Fibroblast of skin of scalp (primary cell): ENCODE results near the gene SCN1A.
"Not testable (repeated sequence)": the region's sequence is repeated elsewhere in the genome, so short reads cannot be mapped to it uniquely, and the experiment has no call there.

Experiments used
- DNase-seq: peaks from one replicate; pipeline ENCODE4 v3.0.0-alpha.2; 2013

The SCN1A gene

DNA sequence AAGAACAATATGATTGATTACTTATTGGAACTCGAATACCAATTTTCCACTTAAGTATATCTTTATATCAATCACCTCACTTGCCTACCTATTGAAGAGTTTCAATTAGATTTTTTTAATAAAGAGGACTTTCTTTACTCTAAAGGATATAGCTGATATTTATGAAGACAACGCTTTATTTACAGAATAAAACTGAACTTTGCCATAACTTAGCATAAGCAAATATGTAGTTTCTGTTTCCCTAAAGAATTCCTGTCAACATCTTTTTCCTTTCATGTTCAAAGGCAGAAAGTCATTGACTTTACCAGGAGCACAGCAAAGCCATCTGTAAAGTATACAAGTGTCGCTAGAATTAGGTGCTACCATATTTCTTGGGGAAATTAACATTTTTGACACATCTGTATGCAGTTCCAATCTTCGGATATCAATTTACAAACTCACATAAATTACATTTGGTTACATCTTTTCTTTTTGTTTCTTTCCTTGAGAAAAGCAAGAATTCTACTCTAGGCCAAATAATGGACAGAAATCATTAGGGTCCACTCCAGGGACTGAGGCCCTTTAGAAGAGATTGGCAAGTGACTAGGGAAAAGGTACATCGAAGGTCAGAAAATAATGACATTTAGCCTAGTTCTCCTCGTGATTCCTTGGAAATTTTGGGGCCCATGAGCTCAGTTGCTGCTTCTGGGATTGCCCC lies 7.5 kb upstream of the SCN1A start:
- DNase-seq = no peak

DNA sequence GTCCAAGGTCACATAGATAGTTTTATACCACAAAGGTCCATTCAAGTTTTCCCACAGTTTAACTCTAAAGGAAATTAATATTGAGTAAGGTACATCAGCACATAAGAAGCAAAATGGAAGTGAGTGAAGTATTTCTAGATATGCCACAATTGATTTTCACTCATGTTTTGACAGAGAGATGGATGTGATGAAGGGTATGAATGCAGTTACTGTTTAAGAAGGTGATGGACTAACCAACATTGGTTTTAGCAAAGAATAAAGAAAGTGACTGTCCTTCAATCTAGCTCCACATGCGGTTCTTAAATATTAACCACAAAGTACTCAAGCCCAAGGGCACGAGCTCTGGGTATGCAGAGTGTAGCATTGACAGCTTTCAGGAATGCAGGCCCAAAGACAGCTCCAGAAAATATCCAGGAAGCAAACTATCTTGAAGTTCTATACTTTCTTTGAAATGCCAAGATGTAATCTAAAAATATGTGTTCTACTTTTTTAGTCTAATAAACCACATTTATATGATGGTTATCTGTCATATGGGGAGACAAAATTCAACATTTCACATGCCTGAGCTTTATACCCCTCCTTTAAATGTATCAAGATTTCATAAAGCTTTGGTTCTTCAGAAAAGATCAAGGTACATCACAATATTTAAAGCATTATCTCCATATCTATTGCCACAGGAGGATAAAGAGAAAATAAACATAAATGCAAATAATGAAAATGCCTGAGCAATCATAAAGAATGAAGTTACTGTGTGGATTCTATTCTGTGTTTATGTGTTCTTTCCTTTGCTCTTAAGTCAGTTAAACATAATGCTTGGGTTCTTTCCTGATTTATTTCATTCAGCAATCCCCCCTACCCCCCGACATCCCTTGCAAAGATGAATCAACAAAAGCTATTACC lies 6.7 kb upstream of the SCN1A start:
- DNase-seq = no peak

DNA sequence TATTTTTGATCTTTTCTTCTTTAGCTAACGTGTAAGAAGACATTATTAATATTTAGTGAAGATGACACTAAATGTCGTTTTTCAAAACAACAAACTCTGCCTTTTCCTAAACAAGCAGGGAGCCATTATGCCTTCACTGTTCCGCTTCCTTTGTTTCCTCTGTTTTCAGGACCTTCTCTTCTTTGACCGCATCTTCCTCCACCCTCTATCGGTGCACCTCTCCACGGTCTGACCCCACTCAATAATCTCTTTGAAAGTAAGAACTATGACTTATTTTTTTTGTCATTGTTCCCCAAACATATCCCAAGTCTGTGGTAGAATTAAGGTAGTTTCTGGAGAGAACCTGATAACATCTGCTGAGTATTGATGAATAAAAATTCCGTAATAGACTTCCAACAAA lies 5.8 kb upstream of the SCN1A start:
- no peak for DNase-seq

DNA sequence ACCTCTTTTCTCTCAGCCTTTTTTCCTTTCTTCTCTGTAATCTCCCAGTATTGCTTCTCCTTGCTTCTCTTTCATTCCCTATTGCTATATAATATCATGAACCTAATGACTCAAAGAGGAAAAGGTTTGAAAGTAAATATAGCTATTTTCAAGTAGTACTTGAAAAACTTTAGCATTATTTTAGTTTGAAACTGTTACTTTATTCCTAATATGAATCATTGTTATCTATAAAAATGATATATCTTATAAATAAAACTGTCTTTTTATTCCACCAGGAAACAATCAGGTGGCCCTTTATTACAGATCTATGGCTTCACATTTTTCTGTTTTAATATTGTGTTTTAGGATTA lies 311 bp upstream of the SCN1A start:
- no peak for DNase-seq

DNA sequence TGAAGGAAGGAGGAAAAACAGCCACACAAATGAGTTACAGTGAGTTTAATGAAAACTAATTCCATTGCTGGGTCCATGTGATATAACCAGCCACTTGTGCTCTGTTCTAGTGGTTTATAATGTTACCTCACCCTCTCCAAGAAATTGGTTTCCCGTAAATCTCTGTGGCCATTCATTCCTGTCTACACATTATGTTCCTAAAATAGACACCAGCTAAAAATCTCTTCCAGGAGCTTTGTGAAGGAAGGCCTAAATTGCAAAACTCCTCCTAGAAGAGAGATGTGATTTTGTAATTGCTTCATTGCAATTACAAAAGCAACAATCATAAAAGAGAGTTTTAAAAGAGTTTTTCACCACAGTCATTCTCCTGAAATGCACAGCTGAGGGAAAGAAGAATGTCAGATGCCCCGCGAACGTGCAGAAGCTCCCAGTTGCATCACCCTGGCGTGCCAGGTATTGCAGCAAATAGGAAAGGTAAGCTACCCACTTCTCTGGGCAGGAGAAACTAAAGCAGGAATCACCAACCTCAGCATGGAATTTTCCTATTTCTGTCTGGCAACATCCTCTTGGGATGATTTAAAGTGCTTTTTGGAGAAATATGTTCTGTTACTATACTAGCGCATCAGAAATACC lies 1.7 kb downstream of the SCN1A start:
- DNase-seq = no peak

DNA sequence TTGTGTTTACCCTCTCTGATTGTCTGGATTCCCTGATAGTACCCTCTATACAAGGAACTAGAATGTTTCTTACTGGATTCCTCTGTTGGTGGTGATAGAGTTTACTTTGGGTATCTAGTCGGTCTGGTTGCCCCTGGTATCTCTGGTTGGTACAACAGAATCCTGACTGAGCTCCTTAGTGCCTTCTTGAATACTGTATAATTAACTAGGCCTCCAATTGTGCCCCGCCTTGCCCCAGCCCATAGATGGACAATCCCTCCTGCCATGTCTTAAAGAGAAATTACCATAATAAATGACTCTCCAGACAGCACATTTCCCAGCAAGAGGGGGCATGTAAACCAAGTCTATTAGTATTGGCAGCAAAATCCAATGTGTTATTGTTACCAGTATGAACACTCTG lies 2.3 kb downstream of the SCN1A start:
- DNase-seq = no peak

DNA sequence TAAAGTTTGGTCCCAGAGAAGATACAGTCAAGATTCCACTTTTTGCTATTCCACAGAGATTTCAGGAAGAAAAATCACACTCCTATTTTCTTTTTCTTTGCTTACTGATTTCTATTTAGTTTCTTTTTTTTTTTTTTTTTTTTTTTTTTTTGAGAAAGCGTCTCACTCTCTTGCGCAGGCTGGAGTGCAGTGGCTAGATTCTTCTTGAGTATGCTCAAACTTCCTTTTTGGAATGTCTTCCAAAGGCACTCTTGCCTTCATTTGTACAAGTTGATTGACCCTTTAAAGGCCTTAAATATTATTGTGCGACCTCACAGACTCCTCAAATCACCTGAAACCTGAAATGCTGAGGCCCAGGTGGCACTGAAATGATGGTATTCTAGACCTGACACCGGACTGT lies 9.6 kb downstream of the SCN1A start:
- no peak for DNase-seq

DNA sequence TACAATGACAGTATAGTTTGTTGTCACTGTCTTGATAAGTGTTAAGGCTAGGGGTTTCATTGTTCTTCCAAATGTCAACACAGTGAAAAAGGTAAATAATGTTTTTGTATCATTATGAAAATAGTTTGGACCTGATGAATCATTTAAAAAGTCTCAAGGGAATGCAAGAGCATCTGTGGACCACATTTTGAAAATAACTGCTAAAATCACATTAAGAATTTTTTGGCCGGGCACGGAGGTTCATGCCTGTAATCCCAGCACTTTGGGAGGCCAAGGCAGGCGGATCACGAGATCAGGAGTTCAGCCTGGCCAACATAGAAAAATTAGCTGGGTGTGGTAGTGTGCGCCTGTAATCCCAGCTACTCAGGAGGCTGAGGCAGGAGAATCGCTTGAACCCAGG lies 10.3 kb downstream of the SCN1A start:
- DNase-seq = no peak

DNA sequence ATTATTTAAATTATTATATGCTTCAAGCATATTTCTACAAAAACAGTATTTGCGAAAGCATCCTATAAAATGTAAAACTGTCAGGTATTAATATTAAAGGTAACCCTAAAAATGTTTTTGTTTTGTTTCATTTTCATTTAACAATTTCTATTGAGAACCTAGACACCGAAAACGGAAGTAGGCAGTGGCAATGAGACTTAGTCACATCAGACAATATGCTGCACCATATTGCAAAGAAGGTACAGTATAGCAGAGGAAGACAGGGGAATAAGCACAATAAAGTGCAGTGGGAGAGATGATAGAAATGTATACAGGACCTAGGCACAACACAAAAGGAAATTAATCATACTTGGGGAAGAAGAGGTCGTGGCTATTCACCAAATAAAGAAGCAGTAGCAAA lies 12.2 kb downstream of the SCN1A start:
- DNase-seq = no peak

DNA sequence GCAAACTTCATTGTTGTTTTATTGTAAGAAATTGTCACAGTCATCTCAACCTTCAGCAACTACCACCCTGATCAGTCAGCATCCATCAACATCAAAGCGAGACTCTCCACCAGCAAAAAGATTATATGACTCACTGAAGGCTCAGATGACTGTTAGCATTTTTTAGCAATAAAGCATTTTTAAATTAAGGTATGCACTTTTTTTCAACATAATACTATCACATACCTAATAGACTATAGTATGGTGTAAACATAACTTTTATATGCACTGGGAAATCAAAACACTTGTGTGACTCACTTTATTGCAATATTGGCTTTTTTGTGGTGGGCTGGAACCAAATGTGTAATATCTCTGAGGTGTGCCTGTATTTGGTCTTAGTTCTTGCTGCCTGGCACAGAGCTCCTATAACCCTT lies 15.6 kb downstream of the SCN1A start:
- DNase-seq = no peak

DNA sequence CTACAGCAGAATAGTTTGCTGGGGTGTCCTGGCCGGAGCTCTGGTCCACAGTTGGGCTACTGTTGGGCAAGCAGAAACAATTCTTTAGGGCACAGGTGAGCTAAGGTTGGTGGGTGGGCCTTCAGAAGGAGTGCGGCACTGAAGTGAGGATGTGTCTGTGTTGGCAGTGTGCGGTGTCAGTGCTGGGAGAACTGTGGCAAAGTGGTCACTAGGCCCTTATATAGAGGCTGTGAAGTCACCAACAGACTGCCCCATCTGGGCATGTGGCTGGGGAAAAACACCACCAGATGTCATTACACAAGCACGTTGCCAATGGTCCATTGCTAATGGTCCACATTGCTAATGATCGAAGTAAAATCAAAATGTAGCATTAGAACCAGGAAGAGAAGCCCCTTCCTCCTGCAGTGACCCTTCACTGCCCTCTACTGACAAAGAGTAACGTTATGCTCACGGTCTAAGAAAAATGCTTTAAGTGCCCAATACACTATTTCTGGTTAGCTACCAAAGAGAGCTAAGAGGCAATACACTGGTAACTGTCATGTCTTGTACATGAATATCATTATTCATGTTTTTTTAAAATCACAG lies 21.3 kb downstream of the SCN1A start:
- DNase-seq = no peak

DNA sequence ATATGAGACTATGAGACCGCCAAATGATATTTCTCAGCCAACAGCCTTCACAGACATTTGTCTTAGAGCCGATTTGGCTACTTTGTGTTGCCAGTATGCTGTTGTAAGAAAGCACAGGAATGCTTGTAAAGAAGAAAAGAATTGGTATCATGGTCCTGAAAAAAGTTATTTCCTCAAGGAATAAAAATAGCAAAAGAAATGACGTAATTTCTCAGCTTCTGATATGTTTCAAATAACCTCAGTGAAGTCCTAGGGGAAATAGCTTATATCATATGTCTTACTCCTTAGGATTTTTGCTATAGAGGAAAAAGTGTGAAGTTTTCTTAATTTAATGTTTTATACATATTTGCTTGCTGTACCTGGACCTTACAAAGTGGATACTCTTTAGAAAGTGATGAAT lies 23.0 kb downstream of the SCN1A start:
- DNase-seq = no peak

DNA sequence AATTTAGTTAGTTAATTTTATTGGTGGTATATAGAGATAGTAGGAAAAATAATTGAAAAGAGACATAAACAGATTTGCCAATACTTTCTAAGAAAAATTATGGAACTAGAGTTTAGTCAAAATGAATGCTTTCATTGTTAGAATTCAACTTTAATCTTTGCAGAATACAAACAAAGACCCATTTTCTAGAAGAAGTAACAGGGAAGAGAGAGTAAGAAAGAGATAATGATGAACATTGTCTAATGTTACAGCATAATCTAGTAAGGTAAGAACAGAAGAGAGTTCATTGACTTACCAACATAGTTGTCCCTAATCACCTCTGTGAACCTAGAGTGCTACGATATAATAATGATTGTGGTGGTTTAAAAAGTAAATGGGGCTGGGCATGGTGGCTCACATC lies 23.7 kb downstream of the SCN1A start:
- DNase-seq = no peak

DNA sequence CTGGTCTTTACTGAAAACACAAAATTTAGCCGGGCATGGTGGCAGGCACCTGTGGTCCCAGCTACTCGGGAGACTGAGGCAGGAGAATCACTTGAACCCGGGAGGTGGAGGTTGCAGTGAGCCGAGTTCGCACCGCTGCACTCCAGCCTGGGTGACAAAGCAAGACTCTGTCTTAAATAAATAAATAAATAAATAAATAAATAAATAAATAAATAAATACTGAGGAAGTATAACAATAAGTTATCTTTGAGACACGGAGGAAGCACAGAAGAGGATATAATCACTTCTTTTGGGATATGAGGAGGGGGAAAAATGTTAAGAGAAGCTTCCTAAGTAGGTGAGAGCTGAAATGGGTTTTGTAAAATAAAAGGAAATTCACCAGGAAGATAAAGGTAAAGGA lies 24.5 kb downstream of the SCN1A start:
- DNase-seq = not testable (repeated sequence)

DNA sequence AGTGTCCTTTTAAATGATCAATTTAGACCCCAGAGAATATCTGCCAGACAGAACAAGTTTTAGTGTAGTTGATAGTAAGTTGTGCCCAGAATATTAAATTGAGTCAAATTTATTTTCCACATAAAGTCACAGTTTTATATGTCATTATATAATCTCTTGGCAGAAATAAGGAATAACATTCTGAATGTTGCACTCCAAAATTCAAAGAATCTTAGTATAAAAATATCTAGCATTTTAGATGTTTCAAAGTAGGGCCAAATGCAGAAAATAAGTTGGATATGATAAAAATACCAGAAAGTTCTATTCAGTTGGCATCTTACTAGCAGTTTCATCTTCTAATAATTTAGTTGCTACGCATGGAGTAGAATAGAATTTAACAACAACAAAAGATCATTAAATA lies 33.5 kb downstream of the SCN1A start:
- no peak for DNase-seq

DNA sequence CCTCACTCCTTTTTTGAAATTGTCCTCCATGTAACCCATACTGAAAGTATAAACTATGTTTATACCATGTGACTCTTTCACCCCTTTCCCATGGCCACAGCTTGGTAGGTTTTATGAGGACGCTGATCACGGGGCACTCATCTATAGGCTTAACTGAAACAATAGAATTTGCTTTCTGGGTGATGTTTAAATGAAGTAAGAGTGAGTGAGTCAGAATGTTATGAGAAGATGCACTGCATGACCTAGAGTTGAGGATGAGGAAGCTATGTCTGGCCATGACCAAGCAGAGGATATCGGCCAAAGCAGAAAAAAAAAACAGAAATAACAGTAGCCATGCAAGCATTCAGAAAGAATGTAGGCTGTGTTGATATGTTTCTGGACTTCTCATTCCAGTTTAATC lies 34.9 kb downstream of the SCN1A start:
- DNase-seq = peak; percentile 7

DNA sequence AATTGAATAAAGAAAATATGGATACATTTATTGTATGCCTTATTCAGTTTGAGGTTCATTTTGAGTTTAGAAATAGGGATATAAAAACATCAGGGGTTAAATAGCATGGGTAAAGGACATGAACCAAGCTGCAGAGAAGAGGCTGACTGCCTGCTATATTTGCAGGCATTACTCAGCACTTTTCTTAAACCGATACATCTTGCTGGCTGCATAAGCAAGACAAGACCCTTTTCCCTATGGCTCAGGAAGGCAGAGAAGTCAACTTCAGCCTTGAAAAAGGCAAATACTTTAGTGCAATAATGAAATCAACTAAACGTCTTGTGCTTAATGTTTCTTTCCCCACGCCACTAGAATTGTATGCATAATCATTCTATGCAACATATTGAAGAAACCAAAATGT lies 36.4 kb downstream of the SCN1A start:
- no peak for DNase-seq

DNA sequence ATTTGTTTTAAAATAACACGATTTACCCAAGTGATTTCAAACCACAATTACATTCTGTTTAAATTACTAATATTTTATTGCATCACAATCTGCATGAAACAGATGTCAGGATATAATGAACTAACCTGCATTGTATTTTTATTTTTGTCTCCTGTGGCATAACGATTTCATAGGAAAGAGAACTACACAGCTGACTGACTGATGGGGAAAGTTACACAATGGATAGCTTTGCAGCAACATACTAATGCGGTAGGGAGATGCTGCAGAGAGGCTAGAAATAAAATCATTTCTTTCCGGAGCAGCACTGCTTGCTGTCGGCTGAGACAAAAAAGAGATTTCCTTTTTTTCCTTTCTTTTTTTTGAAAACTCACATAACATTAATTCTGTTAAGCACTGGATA lies 36.9 kb downstream of the SCN1A start:
- DNase-seq = no peak

DNA sequence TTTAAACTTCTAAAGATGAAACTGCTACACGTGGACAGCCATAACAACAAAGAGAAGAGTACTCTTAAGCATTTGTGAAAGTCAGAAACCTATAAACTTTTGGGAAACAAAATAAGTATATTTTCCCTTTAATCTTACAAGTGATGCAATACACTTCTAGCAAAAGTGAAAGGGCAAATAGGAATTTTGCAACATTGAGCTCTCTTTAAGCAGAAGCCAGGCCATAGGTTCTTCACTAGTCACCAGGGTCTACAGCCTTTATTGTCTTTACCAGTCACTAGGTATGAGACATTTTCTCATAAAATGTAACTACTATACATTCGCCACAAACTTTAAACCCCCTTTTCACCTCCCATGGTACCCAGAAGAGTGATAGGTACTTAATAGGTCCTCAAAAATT lies 37.5 kb downstream of the SCN1A start:
- no peak for DNase-seq

DNA sequence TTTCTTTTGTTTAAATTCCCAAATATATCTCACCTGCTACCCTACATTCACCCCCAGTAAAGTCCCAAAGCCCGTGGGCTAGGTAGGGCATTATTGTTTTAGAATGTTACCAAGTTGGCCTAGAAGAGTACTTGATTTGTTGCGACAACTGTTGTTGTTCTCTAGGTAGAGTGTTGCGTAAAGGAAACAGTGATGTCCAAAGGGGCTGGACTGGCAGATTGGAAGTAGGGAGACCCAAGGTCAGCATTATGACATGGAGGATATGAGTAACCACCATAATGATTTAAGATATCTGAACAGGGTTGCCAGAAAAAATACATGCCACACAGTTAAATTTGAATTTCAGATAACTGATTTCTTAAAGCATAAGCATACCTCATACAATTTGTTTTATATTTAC lies 39.2 kb downstream of the SCN1A start:
- no peak for DNase-seq

DNA sequence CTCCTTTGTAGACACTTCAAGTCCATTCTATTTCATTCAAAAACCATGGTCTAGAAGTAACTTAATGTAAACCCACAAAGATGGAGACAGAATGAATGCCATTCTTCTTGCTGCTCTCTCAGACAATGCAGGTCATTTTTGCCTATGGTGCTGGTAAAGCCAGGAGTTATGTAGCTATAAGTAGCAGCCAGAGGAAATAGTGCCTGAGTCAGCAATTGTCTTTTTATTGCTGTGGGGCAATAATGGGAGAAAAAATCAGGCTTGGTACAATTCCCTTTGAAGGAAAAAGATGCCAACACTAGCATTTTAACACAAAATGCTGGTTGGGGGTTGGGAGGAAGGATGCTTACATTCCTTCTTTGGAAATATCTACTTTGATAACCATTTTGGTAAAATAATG lies 43.5 kb downstream of the SCN1A start:
- no peak for DNase-seq

DNA sequence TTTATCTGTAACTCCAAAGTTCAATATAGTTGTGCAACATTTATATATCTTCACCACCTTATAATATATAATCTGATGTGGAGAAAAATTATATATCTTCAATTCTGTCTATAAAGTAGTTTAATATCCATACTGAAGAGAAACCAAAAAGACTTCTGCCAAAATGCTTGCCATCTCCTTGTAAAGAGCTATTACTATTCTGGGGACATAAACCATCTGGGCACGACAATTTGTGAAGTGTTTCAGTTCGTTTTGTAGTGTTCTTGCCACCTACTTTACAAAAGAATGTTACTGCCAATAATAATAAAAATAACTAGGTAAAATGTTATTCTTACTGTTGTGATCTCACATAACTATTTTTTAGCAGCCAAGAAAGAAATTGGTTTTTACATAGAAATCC lies 45.1 kb downstream of the SCN1A start:
- no peak for DNase-seq

DNA sequence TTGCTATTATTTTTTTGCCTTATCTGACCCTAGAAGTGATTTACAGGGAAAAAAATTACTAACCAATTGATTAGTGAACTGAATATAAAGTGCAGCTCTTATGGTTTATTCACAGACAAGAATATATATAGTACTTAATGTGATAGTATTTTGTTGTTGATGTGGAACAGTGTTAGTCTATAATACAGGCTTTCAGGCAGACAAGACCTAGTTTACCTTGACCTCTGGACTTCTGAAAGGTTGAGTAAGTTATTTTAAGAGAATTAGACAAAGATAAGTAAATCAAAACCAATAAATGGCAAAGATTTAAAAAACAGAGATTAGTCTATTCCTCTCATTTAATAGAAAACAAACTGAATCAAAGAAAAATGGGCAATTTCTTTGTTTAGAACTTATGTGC lies 46.0 kb downstream of the SCN1A start:
- DNase-seq = no peak
